HL-60 (cell line): ENCODE results near the gene KCNAB3.

Source experiments
- DNase-seq, 2 experiments: peaks; one replicate each; pipeline ENCODE4 v3.0.0-alpha.2; 2010 to 2020; ENCODE audit warnings: low read depth in 1 of 2, low spot score in 1 of 2
- H3K27ac ChIP-seq: fragments of 250-450 bp; sonication (Bioruptor Pico); replicated peaks from 2 replicates; pipeline ENCODE4 v1.5.1; 2020; ENCODE audit warnings: mild to moderate bottlenecking, moderate library complexity
- H3K27me3 ChIP-seq: fragments of 250-450 bp; sonication (Bioruptor Pico); 2 replicates; pipeline ENCODE4 v1.5.1; 2021; ENCODE audit warnings: mild to moderate bottlenecking, moderate library complexity; ENCODE audit not compliant: insufficient read depth, poor library complexity, severe bottlenecking
- H3K4me3 ChIP-seq: replicated peaks from 2 replicates; pipeline ENCODE4 v1.5.1; 2011; ENCODE audit warnings: mild to moderate bottlenecking, control low read depth, low read length; ENCODE audit not compliant: insufficient read depth
- GABPA ChIP-seq: IDR thresholded peaks from 2 replicates; pipeline ENCODE4 v1.6.1; 2012; ENCODE audit warnings: low read depth
- POLR2AphosphoS5 ChIP-seq: IDR thresholded peaks from 2 replicates; pipeline ENCODE4 v1.6.1; 2012; ENCODE audit warnings: low read depth
- REST ChIP-seq: IDR thresholded peaks from 2 replicates; pipeline ENCODE4 v1.6.1; 2012; ENCODE audit warnings: low read depth; ENCODE audit not compliant: insufficient replicate concordance
- SPI1 ChIP-seq: IDR thresholded peaks from 2 replicates; pipeline ENCODE4 v1.6.1; 2012; ENCODE audit warnings: low read depth, mild to moderate bottlenecking, borderline replicate concordance
- TF ChIP-seq, protein P1 (sequence below): IDR thresholded peaks from one replicate; pipeline ENCODE4 v1.5.1; 2011; ENCODE audit warnings: low read length, control low read depth, inconsistent platforms; ENCODE audit not compliant: insufficient read depth

KCNAB3 gene

DNA sequence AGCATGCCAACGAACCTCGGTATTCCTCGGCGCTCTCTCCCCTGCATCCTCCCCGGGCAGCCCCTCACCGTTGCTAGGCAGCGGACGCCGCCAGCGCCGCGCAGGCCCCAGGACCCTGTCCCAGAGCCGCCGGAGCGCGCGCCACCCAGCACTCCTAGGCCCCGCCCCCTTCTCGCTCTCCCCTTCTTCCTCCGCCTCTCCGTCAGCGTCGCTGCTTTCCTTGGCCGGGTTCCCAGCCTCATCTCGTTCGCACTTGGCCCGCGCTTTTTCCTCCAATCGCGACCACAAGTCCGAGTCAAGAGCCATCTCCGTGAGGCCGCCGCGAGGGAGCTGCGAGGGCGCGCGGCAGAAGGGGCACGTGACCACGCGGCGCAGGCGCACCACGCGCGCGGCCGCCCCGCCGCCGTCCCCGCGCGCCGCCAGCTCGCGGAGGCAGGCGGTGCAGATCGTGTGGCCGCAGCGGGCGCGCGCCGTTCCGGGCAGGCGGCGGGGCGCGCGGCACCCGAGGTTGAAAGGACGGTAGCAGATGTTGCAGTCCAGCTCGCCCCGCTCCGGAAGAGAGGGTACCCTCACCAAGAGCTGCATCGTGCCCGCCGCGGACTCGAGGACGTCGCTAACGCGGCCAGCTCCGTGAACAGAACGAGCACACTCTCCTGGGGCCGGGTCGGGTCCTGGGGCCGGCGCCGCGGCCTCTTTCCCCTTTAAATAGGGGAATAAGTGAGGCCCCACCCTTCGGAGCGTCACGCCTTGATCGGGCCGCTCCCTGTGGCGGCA lies 13.9 kb downstream of the KCNAB3 start, which contains the start of gene RNF227:
Gene RNF227, minus strand, starts transcription at position 679 of the 774 bp plus-strand sequence. Its CDS starts 94 bp downstream, at position 585.
- TF ChIP-seq POLR2AphosphoS5 (0 out of 2 replicates have a peak, but pooled peaks have one; percentile 29), SPI1 (no peak)
- TF ChIP-seq, protein P1, sequence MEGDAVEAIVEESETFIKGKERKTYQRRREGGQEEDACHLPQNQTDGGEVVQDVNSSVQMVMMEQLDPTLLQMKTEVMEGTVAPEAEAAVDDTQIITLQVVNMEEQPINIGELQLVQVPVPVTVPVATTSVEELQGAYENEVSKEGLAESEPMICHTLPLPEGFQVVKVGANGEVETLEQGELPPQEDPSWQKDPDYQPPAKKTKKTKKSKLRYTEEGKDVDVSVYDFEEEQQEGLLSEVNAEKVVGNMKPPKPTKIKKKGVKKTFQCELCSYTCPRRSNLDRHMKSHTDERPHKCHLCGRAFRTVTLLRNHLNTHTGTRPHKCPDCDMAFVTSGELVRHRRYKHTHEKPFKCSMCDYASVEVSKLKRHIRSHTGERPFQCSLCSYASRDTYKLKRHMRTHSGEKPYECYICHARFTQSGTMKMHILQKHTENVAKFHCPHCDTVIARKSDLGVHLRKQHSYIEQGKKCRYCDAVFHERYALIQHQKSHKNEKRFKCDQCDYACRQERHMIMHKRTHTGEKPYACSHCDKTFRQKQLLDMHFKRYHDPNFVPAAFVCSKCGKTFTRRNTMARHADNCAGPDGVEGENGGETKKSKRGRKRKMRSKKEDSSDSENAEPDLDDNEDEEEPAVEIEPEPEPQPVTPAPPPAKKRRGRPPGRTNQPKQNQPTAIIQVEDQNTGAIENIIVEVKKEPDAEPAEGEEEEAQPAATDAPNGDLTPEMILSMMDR, result no peak
- Histone ChIP-seq H3K4me3 (peak within 1 kb of the TSS; percentile 52), H3K27me3 (no peaks in the 10 kb centered on the region), H3K27ac (peak within 1 kb of the TSS; percentile 77)
- peak; percentile 79 to 83 for DNase-seq

DNA sequence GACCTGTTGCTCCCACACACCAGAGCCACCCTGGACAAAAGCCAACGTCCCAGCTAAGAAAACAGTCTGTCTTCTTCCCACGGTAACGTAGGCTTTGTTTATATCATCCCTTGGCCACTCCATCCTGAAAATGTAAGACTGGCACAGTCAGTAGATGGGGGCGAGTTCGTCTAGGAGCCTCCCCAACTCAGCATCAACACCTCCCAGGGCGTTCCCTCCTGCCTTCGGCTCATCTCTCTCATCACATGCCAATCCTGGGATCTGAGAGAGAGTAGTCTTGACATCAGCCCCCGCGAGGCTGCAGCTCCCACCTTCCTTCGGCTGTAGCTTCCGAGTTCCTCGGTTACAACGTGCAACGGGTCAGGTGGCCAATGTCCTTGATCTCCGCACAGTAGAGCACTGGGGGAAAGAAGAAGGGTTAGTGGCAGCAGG lies 14.5 kb downstream of the KCNAB3 start:
- Histone ChIP-seq H3K27me3 (no peaks in the 10 kb centered on the region), H3K27ac (peak overlapping the region; percentile 77), H3K4me3 (peak overlapping the region; percentile 52)
- no peak for DNase-seq
- TF ChIP-seq SPI1 (no peak), GABPA (no peak), POLR2AphosphoS5 (no peak), REST (no peak)
- TF ChIP-seq, protein P1, result no peak

DNA sequence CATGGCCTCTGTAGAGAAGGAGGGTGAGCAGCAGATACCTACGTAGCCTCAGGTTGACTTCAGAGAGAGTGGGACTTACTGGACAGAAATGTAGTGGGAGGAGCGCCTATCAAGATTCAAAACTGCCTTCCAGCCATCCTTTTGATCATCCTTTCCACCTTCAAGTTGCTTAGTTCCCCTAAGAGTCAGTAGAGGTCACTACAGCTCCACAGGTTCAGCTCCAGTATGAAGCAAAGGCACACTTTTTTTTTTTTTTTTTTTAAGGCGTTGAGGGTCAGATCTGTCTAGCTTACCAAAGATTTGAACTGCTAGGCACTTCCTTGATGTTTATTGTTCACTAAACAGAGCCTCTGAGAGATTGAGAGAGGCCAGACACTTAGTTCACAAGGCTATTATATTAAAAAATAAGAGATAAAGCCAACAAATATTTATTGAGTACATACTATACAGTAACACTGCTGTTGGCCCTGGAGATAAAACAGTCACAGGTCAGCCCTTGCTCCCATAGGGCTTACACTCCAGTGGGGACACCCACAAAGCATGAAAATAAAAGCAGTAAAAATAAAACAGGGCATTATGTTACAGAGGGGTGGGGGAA lies 16.6 kb downstream of the KCNAB3 start:
- Histone ChIP-seq H3K27ac (peak overlapping the region; percentile 53; the same call in 1 of the 2 replicates), H3K4me3 (no peak overlapping the region), H3K27me3 (no peaks in the 10 kb centered on the region)
- TF ChIP-seq REST, result no peak
- TF ChIP-seq, protein P1, result peak; percentile 36
- peak; percentile 49 to 60 for DNase-seq
